ENCODE data around the gene CYB5A. TPM values are rescaled to one million over a fixed set of nuclear protein-coding genes. Genes with fewer than 3 reads are reported as not detected.

The CYB5A gene
- total RNA-seq, 1 donor from 2014 or later, result 103 TPM

DNA sequence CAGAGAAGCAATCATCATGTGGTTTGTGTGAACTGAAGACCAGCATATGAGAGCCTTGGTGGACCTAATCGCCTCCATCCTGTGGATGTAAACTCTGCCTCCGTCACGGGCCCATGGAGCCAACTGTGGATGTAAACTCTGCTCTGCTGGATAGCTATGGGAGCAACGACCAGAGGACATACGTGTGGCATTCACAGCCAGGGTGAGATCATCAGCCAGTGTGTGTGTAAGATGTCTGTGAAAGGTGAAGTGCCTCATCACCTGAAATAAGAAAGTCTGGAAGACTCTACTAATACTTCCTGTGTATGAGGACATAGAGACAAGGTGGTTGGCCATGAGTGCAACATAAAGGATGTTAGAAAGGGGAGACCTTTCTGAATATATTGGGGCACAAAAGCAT lies 63.5 kb downstream of the CYB5A start:
- DNase-seq, result no peak
- intact Hi-C loops (cut with micrococcal nuclease), result no loop called here
- ATAC-seq, result no peak

DNA sequence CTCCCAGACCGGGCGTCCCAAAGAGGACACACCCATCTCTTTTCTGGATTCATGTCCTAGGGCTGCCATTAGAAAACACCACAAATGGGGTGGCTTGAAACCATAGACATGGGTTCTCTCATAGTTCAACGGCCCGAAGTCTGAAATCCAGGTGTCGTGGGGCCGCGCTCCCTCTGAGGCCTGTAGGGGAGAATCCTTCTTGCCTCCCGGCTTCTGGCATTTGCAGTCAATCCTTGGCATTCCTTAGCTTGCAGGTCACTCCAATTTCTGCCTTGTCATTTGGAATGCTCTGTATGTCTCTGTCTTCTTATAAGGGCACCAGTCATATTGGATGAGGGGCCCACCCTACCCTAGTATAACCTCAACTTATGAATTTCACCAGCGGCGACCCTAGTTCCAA lies 65.1 kb downstream of the CYB5A start:
- no peak for ATAC-seq
- no peak for DNase-seq
- intact Hi-C loops (cut with micrococcal nuclease), result no loop called here

DNA sequence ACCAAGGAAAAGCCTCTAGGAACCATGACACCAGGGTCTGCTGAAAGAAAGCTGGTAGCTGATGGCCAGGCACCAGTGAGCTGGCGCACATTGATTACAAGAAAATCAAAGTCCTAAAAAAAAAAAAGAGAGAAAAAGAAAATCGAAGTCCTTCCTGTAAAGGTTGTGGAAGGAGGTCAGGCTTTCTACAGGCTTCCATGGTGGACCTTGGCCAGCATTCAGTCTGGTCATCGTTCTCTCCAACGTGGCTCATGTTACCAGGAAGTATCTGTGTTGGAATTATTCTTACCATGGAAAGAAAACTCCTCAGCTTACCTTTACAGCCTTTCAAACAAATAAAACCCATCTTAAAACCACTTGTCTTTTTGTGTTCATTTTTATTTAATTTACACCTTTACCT lies 65.6 kb downstream of the CYB5A start:
- ATAC-seq, result no peak
- no peak for DNase-seq
- intact Hi-C loops (cut with micrococcal nuclease), result no loop called here

DNA sequence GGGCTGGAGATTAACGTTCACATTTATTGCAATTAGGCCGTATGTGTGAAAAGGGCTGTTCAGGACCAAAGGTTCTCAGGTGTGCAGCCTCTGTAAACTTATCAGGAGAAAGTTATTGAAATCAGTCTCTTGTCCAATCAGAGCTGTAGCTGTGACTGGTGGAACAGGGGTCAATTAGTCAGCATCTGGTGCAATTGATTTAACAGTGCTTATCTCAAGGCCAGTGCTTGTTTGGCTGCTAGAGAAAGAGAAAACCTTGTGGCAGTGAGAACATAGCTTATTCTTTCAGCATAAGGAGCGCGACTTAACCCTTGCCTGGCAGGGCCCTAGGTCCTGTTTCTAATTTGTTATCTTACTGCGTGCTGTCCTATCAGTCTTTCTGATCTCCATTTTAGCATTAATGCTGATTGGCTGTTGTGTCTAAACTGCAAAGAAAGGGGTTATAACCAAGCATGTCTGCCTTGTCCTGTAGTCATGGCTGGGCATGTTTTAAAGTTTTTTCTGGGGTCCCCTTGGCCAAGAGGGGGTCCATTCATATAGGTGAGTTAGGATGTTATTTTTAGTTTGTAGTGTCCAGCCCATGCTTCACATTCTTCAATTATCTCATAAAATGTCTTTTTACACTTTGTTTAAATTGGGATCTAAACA lies 66.4 kb downstream of the CYB5A start:
- intact Hi-C loops (cut with micrococcal nuclease), result no loop called here
- ATAC-seq (no peak), DNase-seq (no peak)

DNA sequence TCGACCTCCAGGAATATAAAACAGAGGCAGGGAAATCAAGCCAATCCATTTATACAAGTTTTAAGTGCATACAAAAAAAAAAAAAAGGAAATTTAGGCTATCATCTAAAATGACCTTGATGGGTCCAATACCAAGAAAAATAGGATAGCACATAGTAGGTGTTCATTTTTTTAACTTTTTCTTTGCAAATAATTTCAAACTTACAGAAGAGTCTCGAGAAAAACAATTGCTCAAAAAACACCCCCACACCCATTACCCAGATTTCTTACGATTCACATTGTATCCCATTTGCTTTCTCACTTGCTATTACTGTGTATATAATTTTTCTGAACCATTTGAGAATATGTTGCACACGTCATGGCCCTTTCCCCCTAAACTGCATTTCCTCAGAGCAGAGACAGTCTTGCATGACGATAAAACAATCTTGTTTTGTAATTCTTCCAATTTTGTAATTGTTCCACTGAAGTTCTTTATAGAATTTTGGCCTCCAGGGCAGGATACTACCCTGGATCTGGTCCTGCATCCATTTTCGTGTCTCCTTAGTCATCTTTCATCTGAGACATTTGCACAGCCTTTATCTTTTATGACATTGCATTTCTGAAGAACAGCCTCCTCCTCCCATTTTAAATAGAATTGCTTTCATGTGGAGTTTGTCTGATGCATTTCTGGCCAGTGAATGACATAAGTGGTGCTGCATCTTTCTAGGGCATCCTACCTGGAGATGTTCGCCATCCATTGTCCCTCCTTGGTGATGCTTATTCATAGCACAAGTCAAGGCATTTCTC lies 68.9 kb downstream of the CYB5A start:
- DNase-seq (no peak), ATAC-seq (no peak)
- intact Hi-C loops (cut with micrococcal nuclease), result no loop called here

DNA sequence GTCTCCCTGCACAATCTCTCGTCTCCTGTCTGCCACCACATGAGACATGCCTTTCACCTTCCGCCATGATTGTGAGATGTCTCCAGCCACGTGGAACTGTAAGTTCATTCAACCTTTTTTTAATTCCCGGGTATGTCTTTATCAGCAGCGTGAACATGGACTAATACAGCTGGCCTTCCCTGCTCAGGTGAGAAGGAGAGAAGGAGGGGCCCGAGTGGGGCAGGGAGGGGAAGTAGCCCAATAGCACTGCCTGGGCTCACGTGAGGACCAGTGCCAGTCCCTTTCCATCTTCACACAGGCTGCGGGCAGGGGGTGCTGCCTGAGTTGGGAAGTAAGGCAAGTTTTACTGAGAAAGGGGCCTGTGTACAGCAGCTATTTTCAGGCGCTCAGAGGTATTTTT lies 70.7 kb downstream of the CYB5A start:
- intact Hi-C loops (cut with micrococcal nuclease), result no loop called here
- DNase-seq, result no peak
- no peak for ATAC-seq

DNA sequence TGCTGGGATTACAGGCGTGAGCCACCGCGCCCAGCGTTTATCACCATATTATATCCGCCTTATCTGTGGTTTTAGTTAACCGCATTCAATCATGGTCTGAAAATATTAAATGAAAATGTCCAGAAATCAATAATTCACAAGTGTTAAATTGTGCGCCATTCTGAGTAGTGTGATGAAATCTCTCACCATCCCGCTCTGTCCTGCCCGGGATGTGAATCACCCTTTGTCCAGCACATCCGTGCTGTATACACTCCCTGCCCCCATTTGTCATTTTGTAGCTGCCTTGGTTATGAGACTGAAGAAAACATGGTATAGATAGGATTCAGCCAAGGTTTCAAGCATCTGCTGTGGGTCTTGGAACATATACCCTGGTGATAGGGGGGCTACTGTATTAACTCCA lies 72.7 kb downstream of the CYB5A start:
- DNase-seq (no peak), ATAC-seq (no peak)
- intact Hi-C loops (cut with micrococcal nuclease), result no loop called here

DNA sequence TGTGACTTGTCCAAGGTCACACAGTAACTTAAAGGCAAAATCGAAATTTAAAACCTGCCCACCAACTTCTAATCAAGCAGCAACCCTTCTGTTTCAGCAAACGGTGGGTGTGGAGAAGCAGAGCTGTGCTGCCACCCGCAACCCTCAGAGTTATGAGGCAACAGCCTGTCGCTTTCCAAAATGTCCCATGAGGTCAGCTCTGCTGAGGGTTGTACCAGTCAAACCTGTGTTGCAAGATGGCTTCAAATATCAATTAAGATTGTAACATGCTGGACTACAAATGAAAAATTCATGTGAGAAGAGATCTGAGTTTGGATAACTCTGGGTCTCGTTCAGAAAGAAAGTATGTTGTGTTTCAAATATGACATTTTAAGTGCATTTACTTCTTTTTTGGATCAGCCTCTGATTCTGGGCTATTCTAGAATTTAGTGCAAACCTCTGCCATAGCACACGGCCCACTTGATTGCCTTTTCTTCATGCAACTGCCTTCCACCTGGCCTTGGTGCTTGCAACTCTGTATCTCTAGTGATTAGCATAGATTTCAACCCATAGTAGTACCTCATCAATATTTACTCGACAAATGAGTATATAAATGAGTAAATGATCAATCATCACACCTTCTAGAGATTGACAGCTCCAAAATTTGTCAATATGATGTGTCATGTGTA lies 74.2 kb downstream of the CYB5A start:
- no peak for ATAC-seq
- intact Hi-C loops (cut with micrococcal nuclease), result no loop called here
- no peak for DNase-seq

DNA sequence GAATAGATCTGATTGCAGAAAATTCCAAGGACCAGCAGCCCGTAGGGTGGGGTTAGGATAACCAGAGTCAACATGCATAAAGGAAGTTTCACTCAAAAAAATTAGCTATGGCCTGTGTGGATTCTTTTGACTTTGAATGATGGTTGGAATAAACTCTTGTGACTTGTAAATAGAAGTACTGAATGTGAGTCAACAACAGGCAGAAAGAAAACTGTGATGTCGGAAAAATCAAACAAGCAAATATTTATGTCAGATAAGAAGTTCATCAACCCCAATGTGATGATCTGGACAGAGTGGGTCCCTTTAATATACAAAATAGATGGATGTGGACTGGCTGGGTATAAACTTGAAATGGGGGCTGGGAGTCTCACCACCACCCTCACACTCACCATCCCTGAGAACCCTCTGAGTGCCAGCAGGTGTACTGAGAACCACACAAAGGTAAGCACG lies 75.1 kb downstream of the CYB5A start:
- no peak for DNase-seq
- ATAC-seq, result no peak
- intact Hi-C loops (cut with micrococcal nuclease), result no loop called here

DNA sequence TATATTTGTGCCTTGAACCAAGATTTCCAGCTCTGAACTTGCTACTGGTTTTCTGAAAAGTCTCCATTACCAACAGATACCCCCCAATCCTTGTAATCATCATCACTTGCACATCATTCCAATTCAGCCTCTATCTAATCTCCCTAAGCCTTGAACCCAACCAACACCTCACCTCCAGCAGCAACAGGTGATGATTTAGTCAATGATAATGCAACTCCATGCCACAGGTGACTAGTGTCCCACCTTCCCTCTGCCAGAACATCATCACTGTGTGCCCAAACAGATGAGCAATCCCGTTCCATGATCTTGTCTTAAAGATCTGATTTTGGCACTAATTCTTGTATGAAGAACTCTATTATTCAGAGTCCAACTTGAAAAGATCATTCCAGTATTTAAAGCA lies 75.9 kb downstream of the CYB5A start:
- DNase-seq, result no peak
- ATAC-seq, result no peak
- intact Hi-C loops (cut with micrococcal nuclease), result no loop called here

DNA sequence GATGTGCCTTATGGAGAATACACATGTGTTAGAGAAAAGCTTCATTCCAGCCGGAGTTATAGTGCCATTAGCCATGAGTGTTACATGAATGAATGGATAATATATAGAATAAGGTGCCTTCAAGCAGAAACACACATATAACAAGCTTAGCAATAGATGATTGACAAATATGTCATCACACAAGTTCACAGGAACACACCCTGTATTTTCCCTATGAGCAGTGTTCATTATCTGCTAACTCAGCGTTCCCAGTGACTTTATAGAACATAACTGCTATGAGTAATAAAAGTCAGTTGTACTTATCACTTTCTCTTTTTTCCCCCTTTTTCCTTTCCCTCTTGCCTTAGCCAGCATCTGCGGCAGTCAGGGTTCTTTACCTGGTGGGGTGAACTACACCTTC lies 78.3 kb downstream of the CYB5A start:
- ATAC-seq (no peak), DNase-seq (no peak)
- intact Hi-C loops (cut with micrococcal nuclease), result no loop called here

DNA sequence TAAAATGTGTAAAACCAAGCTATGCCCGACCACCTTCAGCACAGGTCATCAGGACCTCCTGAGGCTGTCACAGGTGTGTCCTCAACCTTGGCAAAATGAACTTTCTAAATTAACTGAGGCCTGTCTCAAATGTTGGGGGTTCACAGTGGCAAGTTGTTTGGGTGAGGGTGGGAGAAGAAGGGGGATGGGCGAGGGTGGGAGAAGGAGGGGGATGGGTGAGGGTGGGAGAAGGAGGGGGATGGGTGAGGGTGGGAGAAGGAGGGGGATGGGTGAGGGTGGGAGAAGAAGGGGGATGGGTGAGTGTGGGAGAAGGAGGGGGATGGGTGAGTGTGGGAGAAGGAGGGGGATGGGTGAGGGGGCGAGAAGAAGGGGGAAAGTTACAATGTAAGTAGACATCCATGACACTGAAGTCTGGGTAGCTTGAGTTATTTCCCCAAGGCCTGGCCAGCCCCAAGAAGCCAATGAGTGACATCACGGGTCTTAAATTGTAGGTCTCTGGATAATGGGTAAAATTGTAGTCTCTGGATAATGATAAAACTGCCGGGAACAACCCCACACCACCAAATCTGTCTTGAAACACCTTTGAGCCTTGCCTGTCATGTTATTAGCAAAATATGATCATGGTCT lies 87.1 kb downstream of the CYB5A start:
- no peak for DNase-seq
- ATAC-seq, result no peak
- intact Hi-C loops (cut with micrococcal nuclease), result no loop called here

DNA sequence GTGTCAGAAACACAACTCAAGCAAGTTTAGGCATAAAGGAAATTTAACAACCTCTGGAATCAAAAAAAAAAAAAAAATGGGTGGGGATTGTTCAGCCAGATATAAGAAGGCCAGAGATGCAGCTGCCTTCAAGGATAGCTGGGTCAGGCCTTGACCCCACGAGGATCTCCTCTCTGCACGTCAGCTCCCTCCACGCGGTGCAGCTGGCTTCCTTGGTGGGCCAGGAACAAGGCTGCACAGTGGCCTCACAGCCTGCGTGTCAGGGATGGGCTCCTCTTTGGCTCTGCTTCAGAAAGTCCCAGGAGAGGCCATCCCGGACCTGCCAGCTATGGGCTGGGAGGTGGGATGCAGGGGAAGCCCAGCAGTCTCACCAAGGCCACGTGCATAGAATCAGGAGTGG lies 88.0 kb downstream of the CYB5A start:
- no peak for DNase-seq
- ATAC-seq, result peak; percentile 23
- intact Hi-C loops (cut with micrococcal nuclease), result no loop called here

Other genes with a start within 250 kb of the CYB5A start
- not detected for gene FBXO15, start 144.1 kb downstream of the CYB5A start, total RNA-seq
- 163 TPM for gene TIMM21, start 143.4 kb downstream of the CYB5A start, total RNA-seq
- not detected for gene C18orf63, start 23.9 kb upstream of the CYB5A start, total RNA-seq
- 6.3 TPM for gene DIPK1C, start 165.3 kb upstream of the CYB5A start, total RNA-seq
- gene CNDP2, start 204.4 kb upstream of the CYB5A start, total RNA-seq, result 63.5 TPM
- not detected for gene CNDP1, start 242.5 kb upstream of the CYB5A start, total RNA-seq

All from left ventricle myocardium superior (tissue), 1 donor.